Calu3 (cell line): ENCODE results near the gene ELOB. TPM values are rescaled to one million over a fixed set of nuclear protein-coding genes. Genes with fewer than 3 reads are reported as not detected.

Experiments used
- BruUV-seq: library from RNA; stranded (reverse); fragments of 400-500 nt; replicated peaks from 2 replicates; lab custom pipeline; 2021; lab: Mats Ljungman, UMichigan
- CTCF ChIA-PET: fragments of 300-600 bp; sonication (Branson Sonifier 250); formaldehyde crosslinking; loops from one replicate; lab custom pipeline; 2022; ENCODE audit warnings: antibody characterized with exemption; lab: Charles Lee
- DNase-seq: peaks from one replicate; pipeline ENCODE4 v3.0.0; 2022
- H3K27ac Mint-ChIP-seq: one replicate; pipeline ENCODE4 v1.8.0; 2022; ENCODE audit warnings: mixed read lengths; ENCODE audit not compliant: unreplicated experiment
- H3K27me3 Mint-ChIP-seq: one replicate; pipeline ENCODE4 v1.8.0; 2022; ENCODE audit warnings: mixed read lengths; ENCODE audit not compliant: unreplicated experiment
- H3K36me3 Mint-ChIP-seq: one replicate; pipeline ENCODE4 v1.8.0; 2022; ENCODE audit warnings: mild to moderate bottlenecking, moderate library complexity, mixed read lengths; ENCODE audit not compliant: insufficient read depth, unreplicated experiment
- H3K4me1 Mint-ChIP-seq: one replicate; pipeline ENCODE4 v1.8.0; 2022; ENCODE audit warnings: mild to moderate bottlenecking, low read depth, mixed read lengths; ENCODE audit not compliant: unreplicated experiment
- H3K4me3 Mint-ChIP-seq: one replicate; pipeline ENCODE4 v1.8.0; 2022; ENCODE audit warnings: mild to moderate bottlenecking, low read depth, moderate library complexity, mixed read lengths; ENCODE audit not compliant: unreplicated experiment
- H3K9me3 Mint-ChIP-seq: one replicate; pipeline ENCODE4 v1.8.0; 2022; ENCODE audit warnings: low read depth, mixed read lengths; ENCODE audit not compliant: unreplicated experiment
- intact Hi-C: fragments of 100-400 bp; cut with micrococcal nuclease; formaldehyde crosslinking; loops from one replicate; pipeline ENCODE4 v1.10.0; 2022; ENCODE audit not compliant: unreplicated experiment
- total RNA-seq: library from RNA; stranded (reverse); gene quantifications from 2 replicates; pipeline ENCODE4 v1.2.3, GENCODE V29; 2022
- TF ChIP-seq, protein P1 (sequence below): fragments of 200-600 bp; IDR thresholded peaks from one replicate; pipeline ENCODE4 v1.8.0; 2022; ENCODE audit warnings: antibody characterized with exemption; ENCODE audit not compliant: unreplicated experiment

ELOB gene
- total RNA-seq, 1 experiment from 2014 or later, result 269 TPM

DNA sequence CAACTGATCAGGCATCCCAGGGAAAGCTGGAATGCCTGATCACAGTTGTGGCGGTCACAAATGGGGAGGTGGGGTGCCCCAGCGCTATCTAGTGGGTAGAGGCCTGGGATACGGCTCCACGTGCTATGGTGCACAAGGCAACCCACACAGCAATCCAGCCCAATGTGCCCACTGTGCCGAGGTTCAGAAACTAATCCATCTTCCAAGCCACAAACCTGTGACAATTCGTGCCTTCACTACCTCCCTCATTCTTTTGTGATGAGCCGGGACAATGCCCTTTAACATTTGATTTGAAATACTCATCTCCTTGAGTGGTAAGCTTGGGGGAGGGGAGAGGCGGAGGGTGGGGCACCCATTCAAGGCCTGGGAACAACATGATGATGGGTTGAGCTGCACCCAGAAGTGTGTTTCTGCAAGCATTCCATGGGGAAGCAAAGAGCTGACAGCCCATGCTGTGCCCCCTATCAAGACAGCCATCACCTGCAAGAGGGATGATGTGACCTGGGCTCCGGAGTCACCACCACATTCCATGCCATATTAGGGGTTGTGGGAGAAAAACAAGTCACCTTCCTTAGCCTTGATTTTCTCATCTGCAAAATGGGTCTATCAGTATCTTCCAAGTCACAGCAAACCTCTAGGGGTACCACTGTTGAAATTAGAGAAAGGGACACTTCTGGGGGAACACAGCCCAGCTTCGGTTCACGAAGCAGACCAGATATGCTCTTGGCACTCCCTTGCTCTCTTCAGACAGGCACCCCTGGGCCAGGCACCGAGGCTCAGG, 3.7 kb downstream of the ELOB start:
- no peak overlapping the region for H3K4me3 Mint-ChIP-seq
- H3K9me3 Mint-ChIP-seq, result no peaks in the 10 kb centered on the region
- TF ChIP-seq, protein P1, sequence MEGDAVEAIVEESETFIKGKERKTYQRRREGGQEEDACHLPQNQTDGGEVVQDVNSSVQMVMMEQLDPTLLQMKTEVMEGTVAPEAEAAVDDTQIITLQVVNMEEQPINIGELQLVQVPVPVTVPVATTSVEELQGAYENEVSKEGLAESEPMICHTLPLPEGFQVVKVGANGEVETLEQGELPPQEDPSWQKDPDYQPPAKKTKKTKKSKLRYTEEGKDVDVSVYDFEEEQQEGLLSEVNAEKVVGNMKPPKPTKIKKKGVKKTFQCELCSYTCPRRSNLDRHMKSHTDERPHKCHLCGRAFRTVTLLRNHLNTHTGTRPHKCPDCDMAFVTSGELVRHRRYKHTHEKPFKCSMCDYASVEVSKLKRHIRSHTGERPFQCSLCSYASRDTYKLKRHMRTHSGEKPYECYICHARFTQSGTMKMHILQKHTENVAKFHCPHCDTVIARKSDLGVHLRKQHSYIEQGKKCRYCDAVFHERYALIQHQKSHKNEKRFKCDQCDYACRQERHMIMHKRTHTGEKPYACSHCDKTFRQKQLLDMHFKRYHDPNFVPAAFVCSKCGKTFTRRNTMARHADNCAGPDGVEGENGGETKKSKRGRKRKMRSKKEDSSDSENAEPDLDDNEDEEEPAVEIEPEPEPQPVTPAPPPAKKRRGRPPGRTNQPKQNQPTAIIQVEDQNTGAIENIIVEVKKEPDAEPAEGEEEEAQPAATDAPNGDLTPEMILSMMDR, result no peak
- H3K27ac Mint-ChIP-seq, result no peak overlapping the region
- no peak for DNase-seq
- intact Hi-C loops, result no loop called here
- CTCF ChIA-PET, result interaction anchor here (0.5 to 1.4 kb wide), 3 partner anchors 51 to 504 kb away, joined by 3 to 4 read pairs (median 4); no protein-coding TSS in a partner anchor
- BruUV-seq, result no TSS peak
- peaks cover 35% of the 10 kb centered on the region for H3K4me1 Mint-ChIP-seq
- no peaks in the 10 kb centered on the region for H3K27me3 Mint-ChIP-seq
- peaks cover 93% of the 10 kb centered on the region for H3K36me3 Mint-ChIP-seq

DNA sequence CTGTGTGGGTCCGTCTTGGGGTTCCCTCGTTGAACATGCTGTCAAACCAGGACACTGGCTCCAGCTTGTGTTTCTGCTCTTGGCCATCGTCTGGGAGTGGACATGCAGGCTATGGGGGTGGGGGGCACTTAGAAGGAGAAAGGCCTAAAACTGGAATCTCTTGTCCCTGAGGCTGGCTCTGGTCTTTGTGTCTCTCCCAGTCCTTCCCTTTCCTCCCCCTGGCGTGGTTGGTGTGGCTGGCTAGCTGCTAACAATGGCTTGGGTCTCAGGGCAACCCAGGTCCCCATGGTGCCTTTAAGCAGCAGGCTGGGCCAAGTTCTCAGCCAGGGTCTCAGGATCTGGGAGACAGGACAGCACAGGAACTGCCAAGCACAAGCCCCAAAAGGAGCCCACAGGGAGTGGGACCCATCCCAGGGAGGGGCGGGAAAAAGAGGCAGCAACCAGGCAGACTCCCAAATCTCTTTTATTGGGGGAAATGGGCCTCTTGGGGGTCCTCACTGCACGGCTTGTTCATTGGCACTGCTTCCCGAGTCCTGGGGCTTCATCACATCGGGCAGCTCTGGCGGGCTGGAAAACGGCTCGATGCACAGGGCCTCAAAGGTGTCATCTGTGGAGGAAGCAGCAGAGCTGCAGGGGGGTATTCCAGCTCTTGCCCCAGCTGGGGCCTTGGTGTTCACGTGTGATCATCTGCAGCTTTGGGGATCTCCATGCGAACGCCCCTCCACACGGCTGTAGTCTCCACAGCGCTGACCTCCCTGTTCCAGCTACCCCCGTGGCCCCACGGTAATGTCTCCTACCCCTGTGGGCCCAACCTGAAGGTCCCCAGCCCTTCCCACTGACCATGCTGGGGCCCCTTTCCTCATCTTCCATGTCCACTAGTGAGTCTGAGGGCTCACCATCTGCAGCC, 5.3 kb downstream of the ELOB start:
- Mint-ChIP-seq H3K36me3 (peaks cover 93% of the 10 kb centered on the region), H3K27ac (peak overlapping the region; percentile 10), H3K4me3 (no peak overlapping the region), H3K27me3 (no peaks in the 10 kb centered on the region), H3K9me3 (no peaks in the 10 kb centered on the region), H3K4me1 (peaks cover 43% of the 10 kb centered on the region)
- CTCF ChIA-PET, result interaction anchor here (0.7 kb wide), 1 partner anchor 23 kb away, joined by 4 read pairs; no protein-coding TSS in a partner anchor
- DNase-seq, result no peak
- no TSS peak for BruUV-seq
- intact Hi-C loops, result no loop called here
- TF ChIP-seq, protein P1, result no peak

DNA sequence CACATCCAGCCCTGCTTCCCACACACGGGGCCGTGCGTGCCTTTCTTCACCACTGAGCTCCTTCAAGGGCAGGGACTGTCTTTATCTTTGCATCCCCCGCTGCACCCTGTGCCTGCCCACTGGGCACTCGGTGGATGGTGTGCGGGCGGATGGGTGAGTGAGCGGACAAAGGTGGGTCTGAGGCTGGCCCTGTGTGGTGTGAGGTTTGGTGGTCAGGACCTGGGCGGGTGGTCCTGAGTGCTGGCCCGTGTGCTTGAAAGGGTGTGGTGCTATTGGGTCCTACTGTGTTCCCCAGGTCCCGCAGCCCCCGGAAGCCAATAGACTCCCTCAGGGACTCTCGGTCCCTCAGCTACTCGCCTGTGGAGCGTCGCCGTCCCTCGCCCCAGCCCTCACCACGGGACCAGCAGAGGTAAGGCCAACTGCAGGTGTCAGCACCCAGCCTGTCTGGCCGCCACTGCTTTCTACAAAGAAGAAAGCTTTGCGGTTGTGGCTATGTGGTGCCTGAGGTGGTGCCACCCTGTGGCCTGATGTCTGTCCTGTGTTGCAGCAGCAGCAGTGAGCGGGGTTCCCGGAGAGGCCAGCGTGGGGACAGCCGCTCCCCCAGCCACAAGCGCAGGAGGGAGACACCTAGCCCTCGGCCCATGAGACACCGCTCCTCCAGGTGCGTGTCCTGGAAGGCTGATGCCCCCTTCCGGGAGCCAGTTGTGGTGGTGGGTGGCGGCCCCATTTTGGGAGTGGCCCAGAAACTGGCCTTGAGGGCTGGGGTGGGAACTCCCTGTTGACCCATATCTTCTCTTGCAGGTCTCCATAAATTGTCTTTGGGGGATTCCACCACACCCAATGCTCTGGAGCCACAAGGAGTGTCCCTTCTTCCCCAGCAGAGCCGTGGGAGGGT, 6.8 kb downstream of the ELOB start:
- CTCF ChIA-PET, result no interaction called here
- no peaks in the 10 kb centered on the region for H3K9me3 Mint-ChIP-seq
- no TSS peak for BruUV-seq
- no peaks in the 10 kb centered on the region for H3K27me3 Mint-ChIP-seq
- intact Hi-C loops, result no loop called here
- peak overlapping the region; percentile 5 for H3K4me3 Mint-ChIP-seq
- peaks cover 93% of the 10 kb centered on the region for H3K36me3 Mint-ChIP-seq
- TF ChIP-seq, protein P1, result peak; percentile 34
- H3K27ac Mint-ChIP-seq, result peak overlapping the region; percentile 61
- DNase-seq, result peak; percentile 45
- H3K4me1 Mint-ChIP-seq, result peaks cover 48% of the 10 kb centered on the region

DNA sequence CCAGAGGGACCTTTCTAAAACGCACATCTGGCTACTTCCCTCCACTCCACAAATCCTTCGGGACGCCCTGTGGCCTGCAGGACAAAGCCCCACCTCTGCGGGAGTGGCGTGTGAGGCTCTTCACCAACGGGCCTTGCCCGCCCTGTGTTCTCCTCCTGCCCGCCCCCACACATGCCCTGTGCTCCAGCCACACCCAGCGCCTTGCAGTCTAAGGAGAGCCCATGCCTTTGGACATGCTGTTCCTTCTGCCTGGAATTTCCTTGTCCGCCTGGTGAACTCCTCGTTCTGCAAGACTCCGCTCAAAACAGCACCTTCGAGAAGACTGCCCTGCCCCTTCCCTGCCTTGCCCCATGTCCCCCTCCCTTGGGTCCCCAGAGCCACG, 7.4 kb downstream of the ELOB start:
- BruUV-seq, result no TSS peak

More for the DNA sequence above, 7.4 kb downstream of the ELOB start:
- peak; percentile 34 for DNase-seq
- Mint-ChIP-seq H3K9me3 (no peaks in the 10 kb centered on the region), H3K4me1 (peaks cover 48% of the 10 kb centered on the region), H3K36me3 (peaks cover 96% of the 10 kb centered on the region), H3K27me3 (no peaks in the 10 kb centered on the region), H3K27ac (peak overlapping the region; percentile 61), H3K4me3 (peak overlapping the region; percentile 5)
- intact Hi-C loops, result no loop called here
- TF ChIP-seq, protein P1, result no peak
- CTCF ChIA-PET, result no interaction called here
